Stimulated activated CD4-positive, alpha-beta T cell treated with anti-CD3 and anti-CD28 coated beads, Interleukin-15, amount 100 ng/mL, for 24 hours (primary cell): ENCODE results near the gene SIRT5.

ENCODE experiments used
- DNase-seq: peaks from one replicate; pipeline ENCODE4 v3.0.0-alpha.2; 2020

Gene SIRT5

GRCh38 chr6:13638626-13639025 lies 64.2 kb downstream of the SIRT5 start:
- no peak for DNase-seq

GRCh38 chr6:13641315-13641714 lies 66.9 kb downstream of the SIRT5 start:
- DNase-seq: no peak

GRCh38 chr6:13643125-13643524 lies 68.7 kb downstream of the SIRT5 start:
- no peak for DNase-seq

- DNase-seq: no peak
These were observed 74.4 kb downstream of the SIRT5 start for GRCh38 chr6:13648850-13649249.

- DNase-seq: no peak
These were observed 75.0 kb downstream of the SIRT5 start for GRCh38 chr6:13649393-13649792.

- no peak for DNase-seq
These were observed 78.9 kb downstream of the SIRT5 start for GRCh38 chr6:13653296-13653695.

- no peak for DNase-seq
These were observed 80.1 kb downstream of the SIRT5 start for GRCh38 chr6:13654496-13654895.

GRCh38 chr6:13655700-13656099 lies 81.3 kb downstream of the SIRT5 start:
- no peak for DNase-seq

GRCh38 chr6:13660273-13660672 lies 85.9 kb downstream of the SIRT5 start:
- DNase-seq: no peak

- no peak for DNase-seq
These were observed 86.5 kb downstream of the SIRT5 start for GRCh38 chr6:13660893-13661292.

GRCh38 chr6:13661647-13662046 lies 87.2 kb downstream of the SIRT5 start:
- DNase-seq: no peak

- DNase-seq: no peak
These were observed 88.4 kb downstream of the SIRT5 start for GRCh38 chr6:13662651-13663334.

- no peak for DNase-seq
These were observed 89.6 kb downstream of the SIRT5 start for GRCh38 chr6:13663986-13664385.
